Astrocyte (in vitro differentiated cells and primary cell): ENCODE measurements around the gene TMEM141.
"Not testable (repeated sequence)": the region's sequence is repeated elsewhere in the genome, so short reads cannot be mapped to it uniquely, and the experiment has no call there.

Source experiments
- EZH2 ChIP-seq: IDR thresholded peaks from 2 replicates; pipeline ENCODE4 v1.6.1; 2012; ENCODE audit warnings: mild to moderate bottlenecking, low read length, inconsistent platforms; ENCODE audit not compliant: insufficient read depth
- TF ChIP-seq, protein P1 (sequence below): IDR thresholded peaks from 2 replicates; pipeline ENCODE4 v1.5.1; 2011; ENCODE audit warnings: low read depth, mild to moderate bottlenecking, inconsistent platforms, low read length, moderate library complexity; ENCODE audit not compliant: insufficient read depth

- TF ChIP-seq, protein P1, sequence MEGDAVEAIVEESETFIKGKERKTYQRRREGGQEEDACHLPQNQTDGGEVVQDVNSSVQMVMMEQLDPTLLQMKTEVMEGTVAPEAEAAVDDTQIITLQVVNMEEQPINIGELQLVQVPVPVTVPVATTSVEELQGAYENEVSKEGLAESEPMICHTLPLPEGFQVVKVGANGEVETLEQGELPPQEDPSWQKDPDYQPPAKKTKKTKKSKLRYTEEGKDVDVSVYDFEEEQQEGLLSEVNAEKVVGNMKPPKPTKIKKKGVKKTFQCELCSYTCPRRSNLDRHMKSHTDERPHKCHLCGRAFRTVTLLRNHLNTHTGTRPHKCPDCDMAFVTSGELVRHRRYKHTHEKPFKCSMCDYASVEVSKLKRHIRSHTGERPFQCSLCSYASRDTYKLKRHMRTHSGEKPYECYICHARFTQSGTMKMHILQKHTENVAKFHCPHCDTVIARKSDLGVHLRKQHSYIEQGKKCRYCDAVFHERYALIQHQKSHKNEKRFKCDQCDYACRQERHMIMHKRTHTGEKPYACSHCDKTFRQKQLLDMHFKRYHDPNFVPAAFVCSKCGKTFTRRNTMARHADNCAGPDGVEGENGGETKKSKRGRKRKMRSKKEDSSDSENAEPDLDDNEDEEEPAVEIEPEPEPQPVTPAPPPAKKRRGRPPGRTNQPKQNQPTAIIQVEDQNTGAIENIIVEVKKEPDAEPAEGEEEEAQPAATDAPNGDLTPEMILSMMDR: not testable (repeated sequence)
- TF ChIP-seq EZH2: not testable (repeated sequence)
These were observed 2.3 kb upstream of the TMEM141 start for GRCh38 chr9:136788644-136789522.
